Stomach (tissue), 9 donors: ENCODE data around the gene FANK1. TPM values are rescaled to one million over a fixed set of nuclear protein-coding genes. Genes with fewer than 3 reads are reported as not detected.

Source experiments
- DNase-seq, 2 donors: peaks; one replicate each; pipeline versions ENCODE4 v3.0.0 to v3.0.0-alpha.2; 2013 to 2019
- H3K27ac ChIP-seq, 5 donors: fragments of 200-600 bp in 4 of 5; sonication (generic) in 4 of 5; one replicate each; pipeline ENCODE4 v1.5.1; 2013 to 2019; ENCODE audit warnings: mild to moderate bottlenecking in 1 of 5, moderate library complexity in 1 of 5
- H3K27me3 ChIP-seq, 3 donors: fragments of 200-600 bp; sonication (generic); one replicate each; pipeline ENCODE4 v1.5.1; 2017 to 2019; ENCODE audit warnings: mixed run types in 1 of 3
- H3K36me3 ChIP-seq, 4 donors: fragments of 200-600 bp; sonication (generic); 1 replicate in 3 of 4; 2 replicates in 1 of 4; pipeline ENCODE4 v1.5.1; 2016 to 2019
- H3K4me1 ChIP-seq, 4 donors: fragments of 200-600 bp; sonication (generic); one replicate each; pipeline ENCODE4 v1.5.1; 2016 to 2019
- H3K4me3 ChIP-seq, 4 donors: fragments of 200-600 bp; sonication (generic) in 3 of 4; one replicate each; pipeline ENCODE4 v1.5.1; 2016 to 2019; ENCODE audit warnings: mild to moderate bottlenecking in 1 of 4
- H3K9me3 ChIP-seq, 4 donors: fragments of 200-600 bp; sonication (generic); one replicate each; pipeline ENCODE4 v1.5.1; 2016 to 2019
- EP300 ChIP-seq: sonication (generic); formaldehyde crosslinking; IDR thresholded peaks from one replicate; pipeline ENCODE4 v1.6.1; 2017; ENCODE audit warnings: antibody characterized with exemption
- POLR2A ChIP-seq, 4 donors: fragments of 450-650 bp; IDR thresholded peaks; one replicate each; pipeline ENCODE4 v1.6.1; 2016; ENCODE audit warnings: antibody characterized with exemption in 4 of 4, control low read depth in 2 of 4, mild to moderate bottlenecking in 1 of 4, moderate library complexity in 1 of 4
- POLR2AphosphoS5 ChIP-seq, 3 donors: sonication (generic); formaldehyde crosslinking; IDR thresholded peaks; one replicate each; pipeline ENCODE4 v1.6.1; 2016; ENCODE audit warnings: antibody characterized with exemption in 3 of 3
- WGBS, 5 donors: extraction: QIAGEN DNeasy Blood & Tissue Kit in 3 of 5; methylation state at CpG; one replicate each; pipeline versions ENCODE4 v1.1.5 to v1.1.7; 2013 to 2018; 5-methylcytosine and 5-hydroxymethylcytosine counted together
- intact Hi-C: fragments of 100-400 bp; cut with DNase I; formaldehyde crosslinking; loops from one replicate; pipeline ENCODE4 v1.15.1; 2023; ENCODE audit warnings: low total_unique reads
- polyA plus RNA-seq, 3 donors: library from polyadenylated mRNA; stranded (reverse); fragments of 200-250 nt; gene quantifications; one replicate each; pipeline ENCODE4 v1.2.3, GENCODE V29; 2013
- total RNA-seq, 5 donors: library from RNA; depleted of rRNA; stranded (reverse); fragments of >200 nt; gene quantifications; one replicate each; pipeline versions ENCODE4 v1.1.0 to v1.2.3, GENCODE V29; 2014 to 2016
- TF ChIP-seq, protein P1 (sequence below), 7 experiments: fragments of 450-650 bp in 4 of 7; fragments of 200-600 bp in 3 of 7; sonication (generic) in 3 of 7; IDR thresholded peaks; one replicate each; pipeline ENCODE4 v1.5.1; 2016 to 2019; ENCODE audit warnings: antibody characterized with exemption in 7 of 7, control low read depth in 2 of 7, mild to moderate bottlenecking in 1 of 7
- donor health status: healthy with polysubstance abuse.
- donor health status: Bipolar disorder and iron deficiency.
- donor health status: healthy.

The FANK1 gene
- total and polyA plus RNA-seq, 8 donors, result 1.6 to 13.3 (median 6.4) TPM

GRCh38 chr10:125991392-125991791 is 95.0 kb downstream of the FANK1 start:
- 64 to 81% (median 74%) methylated on average over 1 of the region's 1 CpG for WGBS, 5 donors
- intact Hi-C loops, result no loop called here
- Histone ChIP-seq H3K27me3 (no peaks in the 10 kb centered on the region), H3K36me3 (peaks cover 0 to 5% (median 0%) of the 10 kb centered on the region in 4 donors), H3K27ac (no peak overlapping the region), H3K4me3 (no peak overlapping the region), H3K9me3 (no peaks in the 10 kb centered on the region), H3K4me1 (no peaks in the 10 kb centered on the region)
- TF ChIP-seq EP300 (no peak), POLR2AphosphoS5 (IDR thresholded peaks at IDR 0.05) (no peak), POLR2A (IDR thresholded peaks at IDR 0.05) (no peak)
- TF ChIP-seq, protein P1, sequence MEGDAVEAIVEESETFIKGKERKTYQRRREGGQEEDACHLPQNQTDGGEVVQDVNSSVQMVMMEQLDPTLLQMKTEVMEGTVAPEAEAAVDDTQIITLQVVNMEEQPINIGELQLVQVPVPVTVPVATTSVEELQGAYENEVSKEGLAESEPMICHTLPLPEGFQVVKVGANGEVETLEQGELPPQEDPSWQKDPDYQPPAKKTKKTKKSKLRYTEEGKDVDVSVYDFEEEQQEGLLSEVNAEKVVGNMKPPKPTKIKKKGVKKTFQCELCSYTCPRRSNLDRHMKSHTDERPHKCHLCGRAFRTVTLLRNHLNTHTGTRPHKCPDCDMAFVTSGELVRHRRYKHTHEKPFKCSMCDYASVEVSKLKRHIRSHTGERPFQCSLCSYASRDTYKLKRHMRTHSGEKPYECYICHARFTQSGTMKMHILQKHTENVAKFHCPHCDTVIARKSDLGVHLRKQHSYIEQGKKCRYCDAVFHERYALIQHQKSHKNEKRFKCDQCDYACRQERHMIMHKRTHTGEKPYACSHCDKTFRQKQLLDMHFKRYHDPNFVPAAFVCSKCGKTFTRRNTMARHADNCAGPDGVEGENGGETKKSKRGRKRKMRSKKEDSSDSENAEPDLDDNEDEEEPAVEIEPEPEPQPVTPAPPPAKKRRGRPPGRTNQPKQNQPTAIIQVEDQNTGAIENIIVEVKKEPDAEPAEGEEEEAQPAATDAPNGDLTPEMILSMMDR (IDR thresholded peaks at IDR 0.05), result no peak
- no peak for DNase-seq

DNA sequence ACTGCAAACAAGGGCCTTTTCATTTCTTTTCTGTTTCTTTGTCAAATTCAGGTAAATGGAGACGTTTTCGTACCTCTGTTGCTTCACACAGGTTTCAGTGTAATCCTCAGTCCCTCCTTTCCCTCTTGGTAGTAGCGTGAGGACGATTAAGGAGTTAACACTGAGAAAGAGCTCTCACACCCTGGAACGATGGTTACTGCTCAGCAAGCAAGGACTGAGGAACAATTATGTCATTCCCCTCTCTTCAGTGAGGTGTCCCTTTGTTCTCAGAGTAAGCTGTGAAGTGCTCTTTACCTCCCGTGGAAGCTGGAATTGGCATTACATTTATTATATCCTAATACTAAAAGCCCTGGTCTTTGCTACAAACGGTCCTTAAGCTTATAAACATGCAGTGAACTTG is 95.9 kb downstream of the FANK1 start:
- TF ChIP-seq POLR2AphosphoS5 (IDR thresholded peaks at IDR 0.05) (no peak), EP300 (no peak), POLR2A (IDR thresholded peaks at IDR 0.05) (no peak)
- TF ChIP-seq, protein P1 (IDR thresholded peaks at IDR 0.05), result no peak
- no peak for DNase-seq
- Histone ChIP-seq H3K4me1 (no peaks in the 10 kb centered on the region), H3K9me3 (no peaks in the 10 kb centered on the region), H3K36me3 (peaks cover 0 to 6% (median 0%) of the 10 kb centered on the region in 4 donors), H3K27me3 (no peaks in the 10 kb centered on the region), H3K4me3 (no peak overlapping the region), H3K27ac (no peak overlapping the region)
- intact Hi-C loops, result no loop called here
- WGBS, 5 donors, result 70 to 78% (median 74%) methylated on average over 7 of the region's 7 CpGs

DNA sequence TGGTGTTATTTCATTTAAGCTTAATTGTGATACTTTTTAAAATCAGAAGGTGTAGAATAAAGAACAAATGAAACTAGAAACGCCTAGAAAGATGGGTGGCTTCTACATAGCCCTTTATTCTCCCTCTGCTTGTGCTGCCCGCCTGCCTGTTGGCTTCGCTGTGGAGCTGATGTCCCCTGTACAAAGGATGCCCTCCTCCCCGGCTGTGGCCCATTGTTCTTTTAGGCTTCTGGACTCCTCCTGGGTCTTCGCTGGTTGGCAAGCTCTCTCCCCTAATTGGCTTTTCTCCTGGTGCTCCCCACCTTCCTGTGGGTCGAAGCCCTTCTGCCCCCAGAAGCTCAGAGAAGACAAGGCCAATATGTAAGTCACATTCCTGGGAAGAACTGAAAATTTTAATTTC is 98.2 kb downstream of the FANK1 start:
- Histone ChIP-seq H3K9me3 (no peaks in the 10 kb centered on the region), H3K27ac (no peak overlapping the region), H3K4me1 (no peaks in the 10 kb centered on the region), H3K27me3 (no peaks in the 10 kb centered on the region), H3K36me3 (peaks cover 0 to 11% (median 0%) of the 10 kb centered on the region in 4 donors), H3K4me3 (no peak overlapping the region)
- no peak for TF ChIP-seq POLR2A (IDR thresholded peaks at IDR 0.05)
- TF ChIP-seq, protein P1 (IDR thresholded peaks at IDR 0.05), result no peak
- WGBS, 5 donors, result 85 to 94% (median 92%) methylated on average over 6 of the region's 6 CpGs
- intact Hi-C loops, result no loop called here
- no peak for DNase-seq

DNA sequence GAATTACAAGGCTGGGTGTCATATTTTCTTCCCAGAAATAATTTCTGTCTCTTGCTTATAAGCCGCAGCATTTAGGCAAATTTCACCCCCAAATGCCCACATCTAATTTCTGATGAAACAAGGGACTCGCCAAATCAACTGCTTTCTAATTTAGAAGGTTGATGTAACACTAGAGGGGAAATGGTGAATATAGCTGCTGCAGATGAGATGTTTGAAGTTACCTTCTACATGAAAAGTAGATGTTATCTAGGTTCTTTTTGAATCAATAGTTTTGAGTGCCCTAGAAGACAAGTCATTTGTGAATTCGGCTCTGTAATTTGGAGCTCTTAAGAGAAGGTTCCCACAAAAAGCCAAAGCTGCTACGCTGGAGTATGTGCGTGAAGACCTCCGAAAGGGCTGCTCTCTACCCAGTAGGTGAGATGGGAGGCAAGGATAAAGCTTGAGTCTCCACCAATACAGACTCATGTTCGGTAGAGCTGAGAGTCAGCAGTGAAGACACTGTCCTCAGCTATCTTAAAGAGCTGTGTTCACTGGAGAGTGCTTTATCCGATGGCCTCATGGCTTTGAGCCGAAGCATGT is 99.5 kb downstream of the FANK1 start:
- intact Hi-C loops, result no loop called here
- no peaks in the 10 kb centered on the region for H3K27me3 ChIP-seq
- no peak overlapping the region for H3K27ac ChIP-seq
- no peaks in the 10 kb centered on the region for H3K4me1 ChIP-seq
- peaks cover 0 to 7% (median 0%) of the 10 kb centered on the region in 4 donors for H3K36me3 ChIP-seq
- DNase-seq, result no peak
- H3K4me3 ChIP-seq, result no peak overlapping the region
- TF ChIP-seq POLR2AphosphoS5 (IDR thresholded peaks at IDR 0.05), result no peak
- TF ChIP-seq POLR2A (IDR thresholded peaks at IDR 0.05), result no peak
- TF ChIP-seq, protein P1 (IDR thresholded peaks at IDR 0.05), result no peak
- no peak for TF ChIP-seq EP300
- no peaks in the 10 kb centered on the region for H3K9me3 ChIP-seq
- WGBS, 5 donors, result 93 to 95% (median 93%) methylated on average over 9 of the region's 9 CpGs
